CD14-positive monocyte (primary cell): ENCODE data around the gene PAOX. TPM values are rescaled to one million over a fixed set of nuclear protein-coding genes. Genes with fewer than 3 reads are reported as not detected.

Experiments used
- DNase-seq, 3 donors: peaks; one replicate each; pipeline ENCODE4 v3.0.0-alpha.2; 2011 to 2022
- H2AFZ ChIP-seq: 2 replicates; pipeline ENCODE4 v1.6.0; 2012; ENCODE audit warnings: mild to moderate bottlenecking, low read depth, low read length, inconsistent platforms; ENCODE audit not compliant: insufficient read depth, poor library complexity, severe bottlenecking
- H3K27ac ChIP-seq, 2 donors: 1 replicate in 1 of 2; 2 replicates in 1 of 2; pipeline ENCODE4 v1.5.1; 2012 to 2013; ENCODE audit warnings: low read length in 2 of 2, control low read depth in 1 of 2, inconsistent platforms in 1 of 2, low read depth in 1 of 2, mild to moderate bottlenecking in 1 of 2
- H3K27me3 ChIP-seq, 2 donors: one replicate each; pipeline versions ENCODE4 v1.6.0 to v1.6.1; 2011 to 2013; ENCODE audit warnings: low read length in 2 of 2; ENCODE audit not compliant: control insufficient read depth in 2 of 2, insufficient read depth in 2 of 2
- H3K36me3 ChIP-seq, 2 donors: replicated peaks in 1 of 2; 1 replicate in 1 of 2; 2 replicates in 1 of 2; pipeline versions ENCODE4 v1.5.1 to v1.6.1; 2012 to 2013; ENCODE audit warnings: low read length in 2 of 2, control low read depth in 1 of 2, inconsistent platforms in 1 of 2, mild to moderate bottlenecking in 1 of 2; ENCODE audit not compliant: insufficient read depth in 2 of 2, control insufficient read depth in 1 of 2
- H3K4me1 ChIP-seq, 2 donors: 1 replicate in 1 of 2; 2 replicates in 1 of 2; pipeline versions ENCODE4 v1.5.1 to v1.6.1; 2012 to 2013; ENCODE audit warnings: low read length in 2 of 2, control low read depth in 1 of 2, inconsistent platforms in 1 of 2, mild to moderate bottlenecking in 1 of 2, moderate library complexity in 1 of 2; ENCODE audit not compliant: insufficient read depth in 2 of 2, control insufficient read depth in 1 of 2
- H3K4me2 ChIP-seq: replicated peaks from 2 replicates; pipeline ENCODE3; 2012; ENCODE audit warnings: low read length, moderate library complexity, mild to moderate bottlenecking; ENCODE audit not compliant: poor library complexity, severe bottlenecking; ENCODE audit errors: extremely low read depth
- H3K4me3 ChIP-seq, 3 experiments: fragments of 200-600 bp in 1 of 3; sonication (generic) in 1 of 3; replicated peaks in 1 of 3; 1 replicate in 2 of 3; 2 replicates in 1 of 3; pipeline ENCODE4 v1.5.1; 2011 to 2013; ENCODE audit warnings: low read length in 3 of 3, mild to moderate bottlenecking in 3 of 3, control low read depth in 2 of 3, low read depth in 2 of 3, inconsistent platforms in 1 of 3, moderate library complexity in 1 of 3
- H3K79me2 ChIP-seq: 2 replicates; pipeline ENCODE4 v1.6.0; 2012; ENCODE audit warnings: mild to moderate bottlenecking, control low read depth, inconsistent platforms, low read length, moderate library complexity; ENCODE audit not compliant: insufficient read depth
- H3K9ac ChIP-seq: 2 replicates; pipeline ENCODE4 v1.6.0; 2017; ENCODE audit warnings: low read length, mild to moderate bottlenecking; ENCODE audit not compliant: insufficient read depth, poor library complexity, severe bottlenecking
- H3K9me3 ChIP-seq, 2 donors: replicated peaks in 1 of 2; 1 replicate in 1 of 2; 2 replicates in 1 of 2; pipeline versions ENCODE4 v1.5.1 to v1.6.1; 2012 to 2013; ENCODE audit warnings: low read length in 2 of 2, control low read depth in 1 of 2; ENCODE audit not compliant: control insufficient read depth in 1 of 2, insufficient read depth in 1 of 2
- H4K20me1 ChIP-seq: 2 replicates; pipeline ENCODE4 v1.6.0; 2012; ENCODE audit warnings: mild to moderate bottlenecking, low read length, control low read depth, moderate library complexity; ENCODE audit not compliant: insufficient read depth
- H3K27ac Mint-ChIP-seq, 7 donors: one replicate each; pipeline ENCODE4 v1.8.0; 2020; ENCODE audit warnings: mild to moderate bottlenecking in 7 of 7, mixed read lengths in 7 of 7, moderate library complexity in 6 of 7, inconsistent platforms in 2 of 7
- H3K27me3 Mint-ChIP-seq, 3 donors: one replicate each; pipeline ENCODE4 v1.8.0; 2021 to 2022; ENCODE audit warnings: low read depth in 3 of 3, mild to moderate bottlenecking in 3 of 3, mixed read lengths in 3 of 3, moderate library complexity in 3 of 3, inconsistent platforms in 1 of 3
- H3K36me3 Mint-ChIP-seq, 2 donors: one replicate each; pipeline ENCODE4 v1.8.0; 2020; ENCODE audit warnings: mixed read lengths in 2 of 2, inconsistent platforms in 1 of 2, mild to moderate bottlenecking in 1 of 2
- H3K4me1 Mint-ChIP-seq: one replicate; pipeline ENCODE4 v1.8.0; 2020; ENCODE audit warnings: mild to moderate bottlenecking, mixed read lengths
- H3K4me3 Mint-ChIP-seq, 2 donors: one replicate each; pipeline ENCODE4 v1.8.0; 2020; ENCODE audit warnings: mild to moderate bottlenecking in 2 of 2, mixed read lengths in 2 of 2, moderate library complexity in 1 of 2
- H3K9me3 Mint-ChIP-seq, 7 donors: one replicate each; pipeline ENCODE4 v1.8.0; 2020 to 2022; ENCODE audit warnings: mixed read lengths in 7 of 7, mild to moderate bottlenecking in 6 of 7, moderate library complexity in 6 of 7, inconsistent platforms in 2 of 7
- WGBS: methylation state at CpG from one replicate; pipeline ENCODE4 v1.1.5; 2013; ENCODE audit warnings: missing lambda C conversion rate; ENCODE audit not compliant: insufficient coverage; 5-methylcytosine and 5-hydroxymethylcytosine counted together
- intact Hi-C, 2 donors: fragments of 100-400 bp; cut with micrococcal nuclease; formaldehyde crosslinking; loops; one replicate each; pipeline versions ENCODE4 v1.15.0 to v1.15.1; 2023
- polyA plus RNA-seq, 3 donors: library from polyadenylated mRNA; depleted of rRNA in 1 of 3; unstranded in 2 of 3; stranded (reverse) in 1 of 3; fragments of 300-500 nt in 2 of 3; fragments of >200 nt in 1 of 3; fragmentation: Illumina TruSeq in 2 of 3; gene quantifications; 1 replicate in 2 of 3; 2 replicates in 1 of 3; pipeline ENCODE4 v1.2.3, GENCODE V29; 2012 to 2021
- TF ChIP-seq, protein P1 (sequence below): fragments of 200-600 bp; IDR thresholded peaks from one replicate; pipeline ENCODE4 v1.8.0; 2022; ENCODE audit warnings: antibody characterized with exemption, mild to moderate bottlenecking

Gene PAOX
- polyA plus RNA-seq, 3 donors = 3.9 to 9.5 (median 9.3) TPM

DNA sequence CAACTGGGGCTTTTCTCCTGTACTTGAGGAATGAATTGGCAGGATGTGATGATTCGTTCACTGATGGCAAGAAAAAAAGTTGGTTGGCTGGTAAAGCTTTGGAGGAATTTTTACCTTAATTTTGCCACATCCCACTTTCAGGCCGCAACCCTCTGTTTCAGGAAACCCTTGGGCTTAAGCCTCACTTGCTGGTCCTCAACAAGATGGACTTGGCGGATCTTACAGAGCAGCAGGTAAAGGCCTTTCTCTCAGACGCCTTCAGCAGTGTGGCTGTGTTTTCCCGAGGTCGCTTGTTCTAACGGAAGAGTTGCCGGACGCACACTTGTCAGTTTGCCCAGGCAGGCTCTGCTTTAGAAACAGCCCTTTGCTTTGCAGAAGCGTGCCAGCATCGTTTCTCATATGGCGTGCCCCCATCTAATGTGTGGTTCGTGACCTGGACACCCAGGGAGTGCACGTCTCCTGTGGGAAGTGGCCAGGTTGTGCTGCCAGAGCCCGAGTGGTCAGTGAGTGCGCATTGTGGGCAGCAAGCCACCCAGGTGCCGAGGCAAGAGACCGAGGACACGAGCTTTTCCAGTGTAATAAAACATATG is 17.1 kb downstream of the PAOX start:
- intact Hi-C loops = no loop called here
- Histone ChIP-seq H3K9ac (no peak overlapping the region), H3K9me3 (no peaks in the 10 kb centered on the region), H3K27me3 (no peaks in the 10 kb centered on the region), H3K4me2 (no peak overlapping the region), H3K36me3 (peaks cover 27 to 53% of the 10 kb centered on the region in 2 donors), H2AFZ (no peak overlapping the region), H4K20me1 (no peaks in the 10 kb centered on the region), H3K79me2 (peaks cover 23% of the 10 kb centered on the region), H3K27ac (no peak overlapping the region), H3K4me1 (peaks cover 15 to 17% of the 10 kb centered on the region in 2 donors), H3K4me3 (no peak overlapping the region)
- Mint-ChIP-seq H3K27ac (peak overlapping the region in 2 of 7 donors; percentile 35 to 58), H3K27me3 (peaks cover 0 to 3% (median 2%) of the 10 kb centered on the region in 3 donors), H3K4me3 (no peak overlapping the region), H3K4me1 (peaks cover 15% of the 10 kb centered on the region), H3K9me3 (peaks cover 0 to 3% (median 0%) of the 10 kb centered on the region in 7 donors), H3K36me3 (peaks cover 40 to 47% of the 10 kb centered on the region in 2 donors)
- TF ChIP-seq, protein P1, sequence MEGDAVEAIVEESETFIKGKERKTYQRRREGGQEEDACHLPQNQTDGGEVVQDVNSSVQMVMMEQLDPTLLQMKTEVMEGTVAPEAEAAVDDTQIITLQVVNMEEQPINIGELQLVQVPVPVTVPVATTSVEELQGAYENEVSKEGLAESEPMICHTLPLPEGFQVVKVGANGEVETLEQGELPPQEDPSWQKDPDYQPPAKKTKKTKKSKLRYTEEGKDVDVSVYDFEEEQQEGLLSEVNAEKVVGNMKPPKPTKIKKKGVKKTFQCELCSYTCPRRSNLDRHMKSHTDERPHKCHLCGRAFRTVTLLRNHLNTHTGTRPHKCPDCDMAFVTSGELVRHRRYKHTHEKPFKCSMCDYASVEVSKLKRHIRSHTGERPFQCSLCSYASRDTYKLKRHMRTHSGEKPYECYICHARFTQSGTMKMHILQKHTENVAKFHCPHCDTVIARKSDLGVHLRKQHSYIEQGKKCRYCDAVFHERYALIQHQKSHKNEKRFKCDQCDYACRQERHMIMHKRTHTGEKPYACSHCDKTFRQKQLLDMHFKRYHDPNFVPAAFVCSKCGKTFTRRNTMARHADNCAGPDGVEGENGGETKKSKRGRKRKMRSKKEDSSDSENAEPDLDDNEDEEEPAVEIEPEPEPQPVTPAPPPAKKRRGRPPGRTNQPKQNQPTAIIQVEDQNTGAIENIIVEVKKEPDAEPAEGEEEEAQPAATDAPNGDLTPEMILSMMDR = no peak
- no peak for DNase-seq
- WGBS = 99% methylated on average over 14 of the region's 19 CpGs

DNA sequence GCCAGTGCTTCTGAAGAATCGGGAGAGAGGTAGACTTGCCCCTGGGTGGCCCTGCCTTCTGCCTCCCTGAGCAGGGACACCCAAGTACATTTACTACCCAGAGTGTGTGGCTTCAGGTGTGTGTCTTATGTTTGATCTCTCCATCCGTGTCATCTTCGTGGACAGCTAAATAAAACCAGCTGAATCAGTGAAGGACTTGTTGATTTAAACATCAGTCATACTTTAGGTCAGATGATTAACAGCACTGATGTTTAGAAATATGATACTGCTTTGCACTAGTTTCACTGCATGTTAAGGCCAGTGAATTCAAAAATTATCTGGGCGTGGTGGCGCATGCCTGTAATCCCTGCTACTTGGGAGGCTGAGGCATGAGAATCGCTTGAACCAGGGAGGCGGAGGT is 18.9 kb downstream of the PAOX start:
- Mint-ChIP-seq H3K4me3 (no peak overlapping the region), H3K9me3 (peaks cover 0 to 3% (median 0%) of the 10 kb centered on the region in 7 donors), H3K27ac (peak overlapping the region in 2 of 7 donors; percentile 18 to 21), H3K36me3 (peaks cover 50 to 62% of the 10 kb centered on the region in 2 donors), H3K4me1 (peaks cover 16% of the 10 kb centered on the region), H3K27me3 (peaks cover 0 to 3% (median 2%) of the 10 kb centered on the region in 3 donors)
- Histone ChIP-seq H4K20me1 (no peaks in the 10 kb centered on the region), H3K9me3 (no peaks in the 10 kb centered on the region), H3K4me1 (peaks cover 15 to 17% of the 10 kb centered on the region in 2 donors), H3K27me3 (no peaks in the 10 kb centered on the region), H3K9ac (no peak overlapping the region), H3K4me3 (no peak overlapping the region), H2AFZ (no peak overlapping the region), H3K79me2 (peaks cover 23% of the 10 kb centered on the region), H3K36me3 (peaks cover 43 to 71% of the 10 kb centered on the region in 2 donors), H3K27ac (no peak overlapping the region), H3K4me2 (no peak overlapping the region)
- intact Hi-C loops = no loop called here
- no peak for DNase-seq
- TF ChIP-seq, protein P1 = no peak
- 98% methylated on average over 6 of the region's 7 CpGs for WGBS
